ENCODE measurements around the gene LPP.

Gene LPP

DNA sequence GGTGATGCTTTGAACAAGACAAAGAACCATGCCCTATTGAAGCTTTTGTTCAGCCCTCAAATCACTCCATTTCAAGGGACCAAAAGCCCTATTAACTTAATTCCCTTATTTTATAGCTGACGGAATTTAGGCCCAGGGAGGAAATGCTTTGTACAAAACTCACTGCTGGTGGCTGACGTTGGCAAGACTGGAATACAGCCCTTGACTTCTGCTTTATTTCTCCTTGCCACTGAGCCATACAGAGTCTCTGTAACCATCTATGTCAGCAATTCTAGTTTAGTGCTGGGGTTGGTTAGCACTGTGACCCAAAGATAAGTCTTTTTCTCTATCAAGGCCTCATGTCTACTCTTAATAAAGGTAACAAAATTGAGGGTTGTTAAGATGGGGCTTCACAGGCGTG lies 701.7 kb downstream of the LPP start:
- DNase-seq (ENCODE audit: low spot score): no peak

DNA sequence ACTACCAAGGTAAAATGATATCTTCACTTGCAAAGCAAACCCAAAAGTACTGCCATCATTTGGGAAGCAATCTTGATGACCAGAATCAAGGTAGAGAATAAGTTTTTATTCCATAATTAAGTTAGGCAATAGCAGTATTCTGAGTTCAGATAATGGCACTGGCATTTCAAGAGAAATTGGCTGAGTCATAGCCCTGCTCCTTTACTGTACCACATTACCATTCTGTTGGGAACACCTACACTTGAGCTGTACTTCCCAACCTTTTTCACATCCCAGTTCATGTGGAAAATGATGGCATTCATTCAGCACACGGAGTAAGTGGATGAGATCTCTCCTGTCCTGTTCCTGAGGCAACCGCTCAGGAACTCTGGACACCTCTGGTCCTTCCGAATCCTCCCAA lies 706.2 kb downstream of the LPP start:
- no peak for DNase-seq (ENCODE audit: low spot score)

DNA sequence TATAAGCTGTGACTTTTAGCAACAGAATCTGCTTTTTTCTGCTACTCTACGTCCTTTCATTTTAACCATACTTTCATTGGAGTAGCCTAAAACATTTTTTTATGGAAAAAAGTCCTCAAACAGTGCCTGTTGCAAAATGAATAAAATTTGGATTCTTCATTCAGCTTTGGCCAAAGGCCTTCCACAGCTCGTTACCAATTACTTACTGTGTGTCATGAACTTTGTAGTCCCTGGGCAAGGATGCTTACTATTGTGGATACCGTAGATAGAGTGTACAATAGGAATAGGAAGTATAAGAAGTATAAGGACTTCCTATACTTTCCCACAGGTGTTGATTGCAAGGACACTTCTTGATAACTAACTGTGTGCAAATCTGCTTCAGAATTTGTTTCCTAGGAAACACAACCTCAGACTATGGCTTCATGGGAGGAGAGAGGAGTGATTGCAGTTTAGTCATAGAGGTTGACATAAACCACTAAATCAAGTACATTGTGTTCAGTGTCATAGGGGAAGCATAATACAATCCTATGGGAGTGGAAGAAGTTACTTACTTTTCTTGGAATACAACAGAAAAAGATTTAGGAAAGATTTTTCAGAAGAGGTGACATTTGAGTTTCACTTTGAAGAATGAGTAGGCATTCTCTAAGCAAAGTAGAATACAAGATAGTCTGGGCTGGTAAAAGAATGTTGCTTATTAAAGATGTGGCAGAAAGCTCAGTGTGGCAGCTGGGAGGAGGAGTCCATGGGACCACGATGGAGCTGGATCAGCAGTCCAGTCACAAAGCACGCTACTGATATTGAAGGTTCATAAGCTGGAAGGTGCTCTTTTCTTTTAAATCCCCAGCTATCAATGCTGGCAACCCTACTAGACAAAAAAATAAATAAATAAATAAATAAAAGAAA lies 708.1 kb downstream of the LPP start:
- DNase-seq (ENCODE audit: low spot score): no peak

DNA sequence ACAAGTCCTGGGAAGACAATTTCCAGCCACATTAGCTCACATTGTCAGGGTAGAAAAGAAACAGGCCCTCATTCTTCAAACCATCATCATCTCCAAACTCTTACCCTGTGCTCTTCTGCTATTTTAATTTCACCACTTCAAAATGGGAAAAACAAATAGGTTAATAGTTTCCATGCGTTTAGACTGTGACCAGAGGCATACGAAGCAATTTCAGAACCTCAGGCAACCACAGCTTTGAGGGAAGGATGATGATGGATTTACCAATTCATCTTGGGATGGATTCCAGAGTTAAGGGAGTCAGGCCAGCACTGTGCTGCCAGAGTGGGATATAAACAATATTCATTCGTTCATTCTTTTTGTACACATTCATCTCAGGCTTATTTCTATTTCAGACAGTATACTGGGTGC lies 710.0 kb downstream of the LPP start:
- no peak for DNase-seq (ENCODE audit: low spot score)

DNA sequence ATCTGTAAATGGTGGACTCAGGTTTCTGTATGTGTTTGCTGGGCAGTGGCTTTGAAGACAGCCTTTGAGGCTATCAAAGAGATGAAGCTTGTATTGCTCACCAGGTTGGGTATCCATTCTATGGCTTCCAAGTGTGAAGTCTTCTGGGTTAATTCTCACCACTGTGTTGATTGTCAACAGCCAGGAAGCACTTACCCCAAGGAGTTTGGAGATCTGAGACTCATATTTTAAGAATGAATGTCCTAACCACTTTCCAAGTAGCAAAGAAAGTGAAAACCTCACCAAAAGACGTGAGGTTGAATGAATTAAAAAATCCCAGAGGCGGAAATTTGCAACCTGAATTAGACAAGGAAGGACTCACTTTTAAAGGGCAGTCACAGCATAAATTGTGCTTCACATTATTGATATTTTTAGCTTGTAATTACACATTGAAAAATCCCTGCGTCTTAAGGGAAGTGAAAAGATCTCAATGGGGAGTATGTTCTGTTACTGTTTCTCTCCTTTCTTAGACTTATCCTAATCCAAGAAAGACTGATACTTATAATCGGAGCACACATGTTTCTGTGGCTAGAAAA lies 713.8 kb downstream of the LPP start:
- no peak for DNase-seq (ENCODE audit: low spot score)

DNA sequence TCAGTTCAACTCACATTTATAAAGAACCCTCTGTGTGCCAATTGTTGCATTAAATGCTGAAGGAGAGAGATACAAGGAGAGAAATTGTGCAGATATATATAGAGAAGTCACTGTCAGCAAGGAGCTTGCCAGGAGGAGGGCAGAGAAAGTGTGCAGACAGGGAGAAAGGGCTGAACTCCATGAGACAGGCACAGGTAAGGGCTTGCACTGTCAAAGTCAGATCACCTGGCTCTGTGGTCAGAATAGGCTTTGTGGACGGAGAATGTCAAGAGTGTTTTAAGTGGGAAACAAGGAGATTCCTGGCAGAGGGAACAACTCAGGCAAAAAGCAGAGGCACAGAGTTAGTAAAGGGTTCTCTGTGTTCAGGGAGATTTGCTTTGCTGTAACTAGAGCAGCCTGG lies 714.8 kb downstream of the LPP start:
- no peak for DNase-seq (ENCODE audit: low spot score)

DNA sequence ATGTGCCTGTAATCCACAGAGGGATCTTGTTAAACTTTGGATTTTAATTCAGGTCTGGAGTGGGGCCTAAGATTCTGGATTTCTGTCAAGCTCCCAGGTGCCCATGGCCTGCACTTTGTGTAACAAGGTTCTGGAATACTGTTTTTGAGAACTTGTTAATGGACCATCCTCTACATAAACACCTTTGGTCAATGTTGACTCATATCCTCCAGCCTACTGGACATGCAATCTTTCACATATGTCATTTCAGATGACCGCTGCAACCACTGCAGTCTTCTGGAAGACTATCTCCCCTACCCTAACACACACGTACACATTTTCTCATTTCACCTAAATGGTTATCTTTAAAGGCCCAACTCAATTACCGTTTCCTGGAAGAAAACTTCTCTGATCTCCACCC lies 715.7 kb downstream of the LPP start:
- no peak for DNase-seq (ENCODE audit: low spot score)

DNA sequence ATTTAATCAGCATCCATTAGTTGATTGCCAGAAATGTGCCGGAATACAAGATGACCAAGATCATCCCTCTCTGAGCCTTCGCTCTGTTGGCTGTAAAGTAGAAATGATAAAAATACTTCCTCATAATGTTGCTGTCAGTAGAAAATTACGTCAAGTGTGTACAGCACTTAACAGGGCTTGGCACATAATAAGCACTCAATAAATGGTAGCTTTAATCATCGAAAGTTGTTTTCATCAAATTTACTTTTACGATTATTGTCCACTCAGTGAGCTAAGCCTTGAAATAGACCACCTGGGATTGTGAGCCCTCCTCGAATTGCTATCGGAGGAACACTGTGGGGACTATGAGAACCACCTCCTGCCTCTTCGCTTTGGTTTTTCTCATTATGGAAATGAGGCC lies 716.5 kb downstream of the LPP start:
- DNase-seq (ENCODE audit: low spot score): no peak

DNA sequence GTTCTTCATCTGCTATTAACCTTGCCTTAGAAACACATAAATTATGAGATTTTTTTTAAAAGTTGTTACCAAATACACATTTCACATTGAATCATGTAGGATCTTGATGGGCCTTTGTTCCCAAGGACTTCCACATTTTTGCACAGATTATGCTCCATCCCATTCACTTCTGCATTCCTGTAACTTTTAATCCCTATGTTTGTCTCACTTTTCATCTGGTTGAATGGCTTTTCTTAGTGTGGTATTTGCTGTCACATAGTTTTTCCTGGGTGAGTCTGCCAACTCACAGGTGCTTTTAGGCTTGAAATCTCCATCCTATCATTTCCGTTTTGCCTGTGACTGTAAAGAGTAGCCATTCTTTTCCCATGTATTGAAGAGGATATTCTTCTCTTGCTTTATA lies 720.6 kb downstream of the LPP start:
- DNase-seq (ENCODE audit: low spot score): no peak

DNA sequence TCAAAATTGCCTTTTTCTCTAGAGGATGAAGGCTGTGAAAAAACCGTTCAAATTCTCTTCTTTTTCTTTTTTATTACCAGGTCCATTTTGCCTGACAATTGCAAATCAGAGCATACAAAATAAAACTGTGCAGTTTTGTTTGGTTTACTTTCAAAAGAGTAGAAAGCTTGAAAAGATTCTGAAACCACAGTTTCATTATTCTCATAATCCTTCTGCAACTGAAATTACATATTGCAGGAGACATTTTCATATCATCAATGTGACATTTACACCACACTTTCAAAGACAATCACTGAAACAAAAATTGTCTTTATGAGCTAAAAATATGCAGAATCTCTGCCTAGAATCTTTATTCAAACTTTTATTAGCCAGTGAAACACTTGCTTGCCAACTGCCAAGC lies 721.5 kb downstream of the LPP start:
- DNase-seq (ENCODE audit: low spot score): no peak

DNA sequence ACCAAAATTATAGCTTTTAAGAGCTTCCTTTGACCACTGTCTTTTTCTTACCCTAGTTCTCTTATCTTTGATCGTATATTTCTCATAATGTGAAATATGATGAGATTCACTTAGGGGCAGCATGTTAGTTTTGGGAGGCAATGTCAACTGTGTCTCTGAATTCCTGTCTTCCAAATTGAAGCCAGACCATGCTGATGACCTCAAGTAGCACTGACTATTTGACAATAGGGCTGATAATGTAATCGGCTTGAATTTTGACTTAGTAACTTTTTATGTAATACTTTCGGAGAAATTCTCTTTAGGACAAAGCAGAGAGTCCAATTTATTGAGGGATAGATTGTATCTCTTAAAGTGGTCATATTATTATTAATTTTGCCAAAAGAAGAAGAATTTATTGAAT lies 722.4 kb downstream of the LPP start:
- DNase-seq (ENCODE audit: low spot score): no peak

DNA sequence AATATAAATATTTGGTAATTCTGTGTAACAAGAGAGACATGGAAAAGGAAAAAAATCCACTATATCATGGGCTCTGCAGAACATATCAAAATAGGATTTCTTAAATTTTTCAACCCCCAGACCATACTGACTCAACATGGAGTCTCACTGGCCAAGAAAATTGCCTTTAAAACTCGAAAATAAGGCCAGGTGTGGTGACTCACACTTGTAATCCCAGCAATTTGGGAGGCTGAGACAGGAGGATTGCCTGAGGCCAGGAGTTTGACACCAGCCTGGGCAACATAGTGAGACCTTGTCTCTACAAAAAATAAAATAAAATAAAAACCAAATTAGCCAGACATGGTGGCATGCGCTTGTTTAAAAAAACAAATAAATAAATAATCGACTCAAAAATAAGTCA lies 723.4 kb downstream of the LPP start:
- DNase-seq (ENCODE audit: low spot score): no peak

DNA sequence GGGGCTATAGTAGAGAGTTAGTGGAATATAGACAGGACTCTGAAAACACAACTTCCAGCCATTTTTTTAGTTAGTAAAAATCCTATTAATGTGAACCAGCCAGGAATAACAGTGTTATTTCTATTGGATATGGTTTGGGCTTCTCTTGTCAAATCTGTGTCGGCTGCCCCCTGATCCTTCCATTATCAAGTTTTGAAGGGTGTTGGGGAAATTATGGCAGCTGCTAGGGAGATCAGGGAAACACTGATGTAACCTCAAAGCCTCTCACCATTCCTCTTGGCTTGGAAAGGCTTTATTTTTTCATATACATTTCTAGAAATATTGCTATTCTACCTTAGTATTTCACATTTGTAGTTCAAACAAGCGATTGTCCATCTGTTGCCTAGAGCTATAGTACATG lies 724.1 kb downstream of the LPP start:
- no peak for DNase-seq (ENCODE audit: low spot score)

DNA sequence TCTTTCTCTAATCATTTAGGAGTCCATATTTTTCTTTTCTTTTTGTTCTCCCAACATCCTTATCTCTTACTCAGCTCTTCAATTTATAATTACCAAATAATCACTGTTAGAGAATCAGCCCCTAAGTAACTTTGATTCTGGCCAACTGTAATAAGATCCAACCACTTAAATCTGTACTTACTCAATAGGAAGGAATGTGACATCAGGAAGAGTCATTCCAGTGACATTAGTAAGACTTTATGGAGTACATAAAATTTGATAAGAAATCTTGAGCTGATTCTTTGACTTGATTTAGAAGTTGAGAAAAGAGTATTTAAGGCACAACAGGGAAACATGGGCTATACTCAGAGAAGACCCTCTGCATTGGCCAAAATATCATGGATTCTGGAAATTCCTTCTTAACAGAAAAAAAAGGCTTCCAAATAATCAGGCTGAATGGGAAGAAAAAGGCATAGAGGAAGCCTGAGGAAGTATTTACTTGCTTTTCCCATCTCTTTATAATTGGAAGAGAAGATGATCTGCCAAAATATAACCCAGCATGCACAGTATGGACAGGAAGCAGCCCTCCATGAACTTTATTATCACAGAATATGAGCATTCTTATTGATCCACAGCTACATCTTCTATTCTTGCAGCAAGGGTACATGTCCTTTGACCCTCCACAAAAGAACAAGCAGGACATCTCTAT lies 728.1 kb downstream of the LPP start:
- no peak for DNase-seq (ENCODE audit: low spot score)

DNA sequence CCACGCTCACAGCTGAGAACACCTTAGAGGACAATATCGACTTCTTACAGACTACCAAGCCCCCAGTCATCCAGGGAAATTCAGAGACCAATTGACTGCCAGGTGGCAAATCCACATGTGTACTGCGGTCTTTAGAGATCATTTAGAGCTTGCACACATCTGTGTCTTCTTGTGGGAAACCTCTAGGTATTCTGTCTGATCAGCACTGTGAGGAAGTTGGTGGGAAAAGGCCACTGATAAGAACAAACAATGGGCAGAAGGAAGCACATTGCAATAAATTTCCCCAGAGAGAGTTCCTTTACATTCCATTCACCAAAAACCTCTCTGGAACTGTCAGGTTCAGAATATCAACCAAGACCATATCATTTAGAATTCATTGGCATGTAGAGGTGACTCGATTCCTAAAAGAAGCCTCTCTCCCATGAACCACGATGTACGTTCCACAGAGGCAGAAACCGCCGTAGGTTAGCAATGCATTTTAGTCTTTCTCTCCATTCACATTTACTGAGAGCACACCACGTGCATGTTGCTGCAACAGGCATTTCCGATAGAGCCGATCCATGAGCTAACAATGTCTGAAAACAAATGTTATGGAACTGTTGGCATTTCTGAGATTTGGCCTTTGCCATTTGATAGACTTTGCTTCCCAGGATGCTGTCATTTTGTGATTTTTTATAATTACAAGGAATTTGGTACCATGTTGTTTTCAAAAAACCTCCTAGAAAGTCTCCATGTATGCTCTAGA lies 730.5 kb downstream of the LPP start:
- no peak for DNase-seq (ENCODE audit: low spot score)

DNA sequence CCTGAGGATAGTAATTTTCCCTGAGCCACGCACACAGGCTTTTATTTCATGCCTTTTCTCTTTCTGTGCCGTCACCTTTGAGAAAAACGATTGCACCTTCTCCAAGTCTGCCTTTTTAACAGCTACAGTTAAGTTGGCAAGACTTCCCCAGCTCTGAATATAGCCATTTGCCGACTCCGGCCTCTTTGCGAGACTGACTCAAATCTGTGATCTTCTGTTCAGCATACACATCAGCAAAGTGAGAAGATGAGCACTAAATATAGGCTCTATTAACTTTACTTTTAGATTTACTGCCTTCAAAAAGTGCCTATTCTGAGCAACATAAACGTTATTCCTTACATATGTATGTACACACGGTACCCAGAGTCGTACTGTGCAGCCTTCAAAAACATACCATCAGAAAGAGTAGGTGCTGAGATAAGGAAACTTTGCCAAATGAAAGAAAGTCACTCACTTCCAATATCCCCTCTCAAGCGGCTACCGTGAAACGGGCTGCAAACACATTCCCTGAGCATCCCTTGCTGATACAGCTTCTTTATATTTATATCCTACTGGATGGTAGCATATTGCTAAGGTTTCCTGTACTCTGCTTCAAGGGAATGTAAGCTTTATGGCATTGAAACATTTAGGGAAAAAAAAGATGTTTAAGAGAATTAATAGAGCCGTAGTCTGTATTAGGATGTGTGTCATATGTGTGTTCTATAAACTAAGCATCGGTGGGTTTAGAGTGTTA lies 734.5 kb downstream of the LPP start:
- DNase-seq (ENCODE audit: low spot score): no peak

DNA sequence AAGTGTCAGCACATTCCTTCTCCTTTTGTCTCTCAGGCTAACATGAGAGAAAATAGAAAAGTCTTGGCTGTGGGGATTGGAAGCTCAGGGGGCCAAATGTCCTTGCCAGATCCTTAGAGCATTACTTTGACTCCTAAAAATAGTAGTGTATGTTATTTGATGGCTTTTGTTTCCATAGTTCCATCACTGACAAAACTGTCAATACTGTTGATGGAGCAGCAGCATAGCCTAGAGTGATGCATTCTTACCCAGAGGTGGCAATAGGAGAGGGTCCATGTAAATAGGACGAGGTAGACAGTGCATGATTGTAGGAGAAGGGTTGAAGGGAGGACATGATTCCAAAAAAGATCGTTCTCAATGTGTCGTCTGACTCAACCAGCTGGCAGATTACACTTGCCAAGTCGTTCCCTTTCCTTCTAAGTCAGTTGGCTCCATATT lies 735.1 kb downstream of the LPP start:
- DNase-seq (ENCODE audit: low spot score): no peak

DNA sequence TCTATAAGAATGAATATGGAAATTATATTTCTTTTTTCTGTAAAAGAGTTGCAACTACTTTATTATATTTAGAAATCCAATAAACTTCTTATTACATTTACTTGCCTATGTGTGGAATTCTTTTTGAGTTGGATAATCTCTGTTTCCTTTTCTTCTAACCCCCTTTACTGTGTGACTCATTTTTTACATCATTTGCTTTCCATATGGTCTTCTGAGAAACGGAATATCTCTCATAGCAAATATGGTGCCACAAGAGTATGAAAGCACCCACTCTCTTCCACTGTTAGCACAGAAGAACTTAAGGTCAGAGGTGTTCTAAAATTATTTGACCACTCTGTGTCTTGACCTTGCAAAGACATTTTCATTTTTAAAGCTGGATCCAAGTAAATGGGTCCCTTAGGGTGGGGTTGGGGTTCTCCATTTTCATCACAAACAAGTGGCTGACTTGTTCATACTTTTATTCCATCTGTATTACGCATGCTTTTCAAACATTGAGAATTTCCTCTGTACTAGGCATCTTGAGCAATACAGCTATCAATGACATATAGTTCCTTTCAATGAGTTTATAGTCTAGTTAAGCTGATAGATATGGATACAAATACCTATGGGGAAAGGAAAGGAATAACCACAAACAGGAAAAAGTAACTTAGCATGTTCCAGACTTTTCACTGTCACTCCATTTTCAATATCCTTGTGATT lies 736.8 kb downstream of the LPP start:
- no peak for DNase-seq (ENCODE audit: low spot score)

DNA sequence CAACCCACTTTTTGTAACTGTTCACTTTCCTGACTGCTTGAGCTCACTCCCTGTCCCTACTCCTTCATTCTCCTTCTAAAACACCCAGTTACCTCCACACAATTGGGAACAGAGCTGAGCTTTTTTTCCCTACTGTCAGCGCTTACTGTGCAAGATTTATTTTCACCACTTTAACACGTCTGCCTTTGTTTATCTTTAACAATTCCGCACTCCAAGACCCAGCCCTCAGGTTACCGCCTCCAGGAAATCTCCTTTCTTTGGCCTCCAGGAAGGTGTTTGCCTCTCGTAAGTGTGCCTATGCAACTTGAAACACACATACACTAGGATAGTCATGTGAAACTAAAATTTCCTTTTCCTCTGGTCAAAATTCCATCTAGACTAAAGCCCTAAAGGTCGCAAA lies 745.9 kb downstream of the LPP start:
- DNase-seq (ENCODE audit: low spot score): no peak

DNA sequence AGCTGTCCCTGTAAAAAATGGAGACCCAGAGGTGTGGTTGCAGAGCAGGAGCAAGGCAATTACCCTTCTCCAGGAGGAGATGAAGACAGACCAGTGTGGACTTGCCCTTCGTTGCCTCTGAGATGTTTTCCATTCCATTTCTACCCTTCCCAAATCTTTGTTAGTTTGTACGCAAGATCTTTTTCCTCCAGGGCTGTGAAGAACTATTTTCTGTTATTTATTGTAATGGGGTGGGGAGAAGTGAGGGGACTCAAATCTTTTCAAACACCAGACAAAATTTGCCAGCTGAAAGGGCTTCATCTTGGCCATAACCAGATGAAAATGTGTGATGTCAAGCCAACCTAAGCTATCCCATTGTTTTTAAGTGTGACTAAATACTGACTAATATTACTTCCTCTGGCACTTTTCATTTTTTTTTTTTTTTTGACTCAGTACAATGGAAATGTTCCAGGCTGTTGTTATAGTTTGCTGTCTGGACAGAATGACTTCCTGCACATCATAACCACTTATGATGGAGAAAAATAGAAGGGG lies 746.5 kb downstream of the LPP start:
- DNase-seq (ENCODE audit: low spot score): no peak

DNA sequence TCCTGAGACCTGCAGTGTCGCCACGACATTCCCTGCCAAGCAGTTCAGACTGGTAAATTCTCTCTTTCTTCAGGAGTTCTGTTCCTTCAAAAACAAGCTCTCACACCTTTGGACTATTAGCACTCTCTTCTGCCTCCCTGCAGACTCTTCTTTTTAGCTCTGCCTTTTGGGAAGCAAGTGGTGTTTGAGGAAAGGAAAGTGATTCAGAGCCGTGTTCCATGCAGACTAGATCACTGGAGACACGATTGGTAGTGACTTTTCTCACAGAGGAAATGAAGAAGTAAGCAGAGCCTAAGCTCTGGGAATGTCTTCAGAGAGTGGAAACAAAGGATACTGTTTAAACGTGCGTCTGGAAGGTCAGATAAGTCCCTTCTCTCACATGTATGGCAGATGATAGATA lies 747.2 kb downstream of the LPP start:
- no peak for DNase-seq (ENCODE audit: low spot score)
